HG02970 (cell line): Measurements from ENCODE around the gene AKAP7.

Experiments
- ATAC-seq: cut with Tn5 transposase; IDR thresholded peaks from one replicate; pipeline ENCODE4 v1.9.1; 2021; ENCODE audit warnings: mild to moderate bottlenecking, moderate library complexity, moderate number of reproducible peaks; ENCODE audit not compliant: unreplicated experiment, low FRiP score

The AKAP7 gene

GRCh38 chr6:131132360-131132759 is 2.9 kb upstream of the AKAP7 start:
- no peak for ATAC-seq

DNA sequence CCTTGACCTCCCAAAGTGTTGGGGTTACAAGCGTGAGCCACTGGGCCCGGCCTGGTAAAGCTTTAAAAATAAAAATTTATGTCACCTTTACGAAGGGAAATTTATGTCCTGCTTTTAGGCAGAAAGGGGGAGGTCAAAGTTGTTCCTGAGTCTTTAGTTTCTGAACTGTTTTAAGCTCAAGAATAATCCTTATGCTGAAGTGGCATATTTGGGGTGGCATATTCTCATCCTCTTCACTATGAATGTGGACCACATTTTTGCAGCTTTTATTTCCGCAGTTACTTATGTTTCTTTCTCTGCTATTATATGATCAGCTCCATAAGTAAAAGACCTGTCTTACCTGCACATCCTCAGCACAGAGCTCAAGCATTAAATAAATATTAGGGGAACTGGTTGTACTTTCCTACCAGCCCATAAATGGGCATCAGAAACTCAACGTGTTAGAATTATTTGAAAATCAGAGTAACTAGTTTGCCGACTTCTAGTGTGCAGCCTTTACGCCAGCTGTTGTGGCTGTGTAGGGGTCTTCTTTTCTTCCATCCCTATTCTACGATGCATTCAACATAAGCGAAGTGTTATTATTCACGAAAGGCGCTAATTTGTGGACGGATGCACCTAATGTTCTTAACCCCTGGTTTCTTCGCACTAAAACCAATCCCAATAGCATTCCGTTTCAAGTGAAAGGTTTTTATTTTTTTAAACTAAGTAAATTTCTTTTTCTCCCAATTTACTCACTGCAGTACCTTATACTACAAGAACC is 867 bp upstream of the AKAP7 start:
- ATAC-seq = no peak

DNA sequence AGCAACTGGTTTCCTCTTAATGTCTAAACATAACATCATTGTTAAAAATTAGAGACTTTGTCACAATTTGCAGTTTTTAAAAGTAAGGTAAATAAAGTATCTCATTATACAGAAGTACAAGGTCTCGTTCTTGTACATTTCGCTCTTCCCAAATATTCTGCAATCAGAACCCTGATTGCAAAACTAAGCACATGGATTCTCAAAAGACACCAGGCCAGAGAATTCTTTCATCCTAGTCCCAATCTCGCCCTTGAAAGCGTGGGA is 355 bp upstream of the AKAP7 start:
- ATAC-seq = no peak

DNA sequence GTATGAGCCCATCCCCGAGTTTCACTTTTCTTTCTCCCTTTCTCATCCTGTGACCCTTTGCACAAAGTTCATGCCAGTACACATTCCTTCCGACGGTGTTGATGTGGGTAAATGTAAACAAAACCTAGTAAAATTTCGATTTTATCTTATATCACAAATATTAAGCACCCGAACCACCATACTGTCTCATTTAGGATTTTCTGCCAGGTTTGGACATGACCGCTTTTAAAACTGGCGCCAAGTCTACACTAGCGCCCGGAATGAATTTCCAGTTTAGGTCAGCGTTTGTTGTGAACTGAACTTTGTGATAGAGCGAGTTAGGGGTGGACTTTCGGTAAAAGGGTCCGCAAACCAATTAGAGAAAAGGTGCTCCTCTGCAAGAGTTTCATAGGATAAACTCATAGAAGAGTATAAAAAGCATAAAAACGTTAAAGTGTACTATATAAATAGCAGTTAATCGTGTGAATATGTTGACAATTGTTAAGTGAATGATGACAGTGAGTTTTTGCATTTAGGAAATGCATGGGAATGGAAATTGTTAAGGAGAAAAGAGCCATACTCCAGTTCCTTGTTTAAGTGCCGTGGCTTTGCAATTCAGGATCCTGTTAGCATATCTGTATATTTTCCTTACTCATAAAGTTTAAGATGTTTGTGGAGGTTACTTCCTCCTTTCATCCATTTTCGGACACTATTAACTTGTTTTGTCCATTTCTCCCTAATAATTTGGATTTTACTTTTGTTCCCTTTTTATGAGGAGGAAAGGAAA is 937 bp downstream of the AKAP7 start:
- ATAC-seq = no peak

- ATAC-seq = no peak
Observed at GRCh38 chr6:131139599-131139998, 4.3 kb downstream of the AKAP7 start.

DNA sequence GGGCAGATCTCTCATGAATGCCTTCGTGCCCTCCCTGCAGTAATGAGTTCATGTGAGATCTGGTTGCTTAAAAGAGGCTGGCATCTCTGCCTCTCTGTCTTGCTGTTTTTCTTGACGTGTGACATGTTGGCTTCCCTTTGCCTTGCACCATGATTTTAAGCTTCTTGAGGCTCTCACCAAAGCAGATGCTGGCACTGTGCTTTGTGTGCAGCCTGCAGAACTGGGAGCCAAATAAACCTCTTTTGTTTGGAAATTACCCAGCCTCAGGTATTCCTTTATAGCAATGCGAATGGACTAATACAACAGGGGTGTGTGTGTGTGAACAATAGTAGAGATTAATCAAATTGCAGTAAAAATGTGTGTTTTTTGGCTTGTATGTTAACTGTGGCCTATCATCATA is 8.1 kb downstream of the AKAP7 start:
- ATAC-seq = no peak

GRCh38 chr6:131146865-131147264 is 11.6 kb downstream of the AKAP7 start:
- ATAC-seq = no peak

DNA sequence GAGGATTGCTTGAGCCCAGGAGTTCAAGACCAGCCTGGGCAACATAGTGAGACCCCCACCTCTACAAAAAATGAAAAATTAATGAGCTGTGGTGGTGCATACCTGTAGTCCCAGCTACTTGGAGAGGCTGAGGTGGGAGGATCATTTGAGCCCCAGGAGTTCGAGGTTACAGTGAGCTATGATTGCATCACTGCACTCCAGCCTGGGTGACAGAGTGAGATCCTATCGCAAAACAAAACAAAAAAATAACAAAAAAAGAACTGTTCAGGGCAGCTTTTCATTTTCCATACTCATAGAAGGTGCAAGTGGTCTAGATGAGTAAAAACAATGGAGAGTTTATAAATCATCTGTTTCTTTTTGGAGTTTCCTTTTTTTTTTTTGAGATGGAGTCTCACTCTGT is 21.1 kb downstream of the AKAP7 start:
- no peak for ATAC-seq

- ATAC-seq = no peak
Observed at GRCh38 chr6:131159578-131159977, 24.3 kb downstream of the AKAP7 start.

- no peak for ATAC-seq
Observed at GRCh38 chr6:131160254-131160758, 25.0 kb downstream of the AKAP7 start.

DNA sequence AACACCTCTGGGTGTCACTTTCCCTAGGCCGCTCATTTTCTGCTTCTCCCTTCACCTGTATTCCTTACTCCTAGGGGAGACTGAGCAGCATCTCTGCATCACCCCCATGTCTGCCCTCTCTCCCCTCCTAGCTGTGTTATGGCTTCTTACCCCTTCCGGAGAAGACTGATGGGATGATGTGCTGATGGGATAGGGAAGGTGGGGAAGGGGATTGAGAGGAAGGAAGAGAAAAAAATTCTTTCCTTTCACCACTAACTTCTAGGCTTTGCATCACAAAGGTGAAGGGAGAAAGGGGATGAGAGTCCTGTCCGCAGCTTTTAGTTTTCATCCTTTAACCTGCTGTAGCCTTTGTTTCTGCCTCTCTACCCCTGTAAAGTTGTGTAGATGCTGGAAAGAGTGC is 26.7 kb downstream of the AKAP7 start:
- ATAC-seq = no peak

DNA sequence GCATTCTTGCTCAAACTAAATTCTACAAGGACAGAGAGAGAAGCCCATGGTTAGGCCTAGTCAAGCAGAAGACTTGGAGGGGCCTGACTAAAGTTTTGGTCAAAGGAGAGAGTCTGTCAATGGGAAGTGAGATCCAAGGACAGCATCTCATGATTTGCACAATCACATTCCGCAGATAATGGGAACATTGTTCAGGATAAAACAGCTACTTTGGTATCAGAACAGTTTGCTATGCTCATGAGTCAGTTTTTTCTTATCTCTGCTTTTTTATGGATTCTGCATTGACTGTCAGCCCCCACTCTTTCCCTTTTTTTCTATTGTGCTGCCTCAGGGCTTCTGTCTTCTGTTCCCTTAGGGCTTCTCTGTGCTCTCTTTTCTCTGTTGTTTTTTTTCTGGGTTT is 28.6 kb downstream of the AKAP7 start:
- ATAC-seq = no peak

DNA sequence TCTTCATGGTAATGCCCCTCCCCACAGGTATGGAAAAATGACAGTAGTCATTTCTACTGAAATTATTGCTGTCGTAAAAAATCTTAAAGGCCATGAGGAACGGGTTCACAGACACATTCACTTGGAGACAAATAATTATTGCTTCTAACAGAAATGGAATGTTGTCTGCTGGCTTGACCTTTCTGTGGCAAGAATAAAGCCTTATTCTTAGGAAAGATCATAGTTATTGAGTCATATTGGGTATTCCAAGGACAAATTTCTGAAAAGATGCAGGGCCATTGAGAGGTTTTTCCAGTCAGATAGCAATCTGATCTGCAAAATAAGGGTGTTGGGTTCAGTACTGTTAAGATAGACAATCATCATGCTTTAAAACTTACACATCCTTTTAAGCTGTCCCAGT is 29.2 kb downstream of the AKAP7 start:
- no peak for ATAC-seq

DNA sequence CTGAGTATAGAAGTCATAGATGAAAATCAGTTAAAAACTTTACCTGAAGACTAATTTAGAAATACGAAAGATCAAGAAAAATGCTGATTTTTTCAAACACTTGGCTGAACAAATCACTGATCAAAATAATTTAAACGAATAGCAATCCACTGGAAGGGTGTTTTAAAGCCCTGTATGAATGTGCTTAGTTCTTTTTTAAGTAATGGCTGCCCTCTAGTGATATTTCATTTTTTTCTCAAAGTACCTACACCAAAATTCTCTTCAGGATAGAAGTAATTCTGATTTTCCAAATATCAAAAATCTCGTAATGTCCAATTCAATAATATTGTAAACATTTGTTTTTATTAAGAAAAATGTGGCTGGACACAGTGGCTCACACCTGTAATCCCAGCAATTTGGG is 32.5 kb downstream of the AKAP7 start:
- no peak for ATAC-seq

DNA sequence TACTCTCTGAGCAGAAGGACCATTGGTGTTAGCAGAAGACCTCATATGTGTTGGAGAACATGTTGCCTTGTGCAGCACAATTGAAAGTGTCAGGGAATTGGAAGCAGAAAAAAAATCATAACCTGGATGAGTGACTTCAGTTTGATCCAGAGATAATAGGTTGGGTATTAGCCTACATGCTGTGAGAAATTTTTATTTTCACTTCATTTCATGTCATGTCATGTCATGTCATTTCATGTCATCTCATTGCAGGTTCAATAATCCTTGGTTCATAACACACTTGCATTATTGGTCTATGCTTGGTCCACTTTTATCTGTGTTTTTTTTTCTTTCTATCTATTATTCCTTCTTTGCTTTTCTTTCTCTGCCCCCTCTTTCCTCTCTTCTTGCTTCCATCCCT is 34.3 kb downstream of the AKAP7 start:
- no peak for ATAC-seq

DNA sequence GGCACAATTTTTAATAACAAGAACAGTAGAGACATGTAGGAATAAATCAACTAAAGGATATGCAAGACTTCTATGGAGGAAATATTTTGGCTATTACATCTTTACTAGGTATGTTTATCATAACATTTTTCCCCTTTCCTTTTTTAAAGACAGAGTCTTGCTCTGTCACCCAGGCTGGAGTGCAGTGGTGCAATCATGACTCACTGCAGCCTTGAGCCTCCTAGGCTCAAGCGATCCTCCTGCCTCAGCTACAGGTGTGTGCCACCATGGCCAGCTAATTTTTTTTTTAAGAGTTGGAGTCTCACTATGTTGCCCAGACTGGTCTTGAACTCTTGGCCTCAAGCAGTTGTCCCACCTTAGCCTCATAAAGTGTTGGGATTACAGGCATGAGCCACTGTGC is 37.0 kb downstream of the AKAP7 start:
- no peak for ATAC-seq

- ATAC-seq = no peak
Observed at GRCh38 chr6:131173680-131174079, 38.4 kb downstream of the AKAP7 start.

DNA sequence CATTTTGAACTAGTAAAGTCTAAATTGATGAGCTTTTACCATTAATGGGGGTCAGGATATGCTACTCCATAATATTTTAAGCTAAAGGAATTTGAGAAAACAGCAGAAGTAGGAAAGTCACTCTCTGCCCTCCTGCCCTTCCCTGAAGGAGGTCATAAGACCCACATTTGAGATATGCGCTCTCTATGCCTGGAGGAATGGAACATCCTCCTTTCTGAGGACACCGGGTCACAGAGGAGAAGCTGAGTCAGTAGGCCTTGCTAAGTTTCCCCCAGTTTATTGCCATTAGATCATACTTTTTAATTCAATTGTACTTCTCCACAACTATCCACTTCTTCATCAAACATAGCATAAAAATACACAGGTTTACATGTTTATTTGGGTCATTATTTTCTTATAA is 40.3 kb downstream of the AKAP7 start:
- no peak for ATAC-seq

DNA sequence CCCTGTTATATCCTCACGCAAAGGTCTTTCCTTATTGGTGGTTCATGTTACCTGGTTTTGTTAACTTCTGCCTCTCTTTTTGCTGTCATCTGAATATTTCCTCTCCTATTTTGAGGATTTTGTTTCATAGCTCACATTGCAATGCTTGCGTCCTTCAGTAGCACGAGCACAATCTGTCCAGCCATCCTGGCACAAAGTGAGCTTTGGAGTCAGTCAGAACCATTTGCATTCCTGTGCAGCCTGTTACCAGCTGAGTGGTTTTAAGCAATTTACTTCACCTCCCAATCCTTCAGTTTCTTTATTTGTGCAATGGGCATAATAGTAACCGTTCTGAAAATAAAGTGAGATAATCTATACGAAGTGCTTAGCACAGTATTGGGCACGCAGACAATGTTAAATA is 42.7 kb downstream of the AKAP7 start:
- ATAC-seq = no peak

DNA sequence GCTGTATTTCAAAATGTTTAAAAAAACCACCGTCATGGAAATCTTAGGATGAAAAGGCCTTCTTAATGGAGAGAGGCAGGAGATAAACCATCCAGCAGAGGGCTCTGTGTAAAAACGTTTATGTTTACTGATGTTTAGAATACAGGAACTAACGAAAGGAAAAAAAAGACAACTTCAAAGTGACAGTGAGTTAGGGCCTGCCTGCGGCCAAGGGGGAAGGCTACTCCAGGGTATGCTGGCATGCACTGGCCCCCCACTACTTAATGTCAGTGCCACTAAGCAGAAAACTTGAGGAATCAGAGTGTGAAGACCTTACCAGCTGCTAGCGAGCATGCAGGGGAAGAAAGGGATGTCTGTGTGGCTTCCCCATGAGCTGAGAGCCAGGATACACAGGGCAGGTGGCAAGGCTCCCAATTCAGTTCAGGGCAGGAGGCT is 47.7 kb downstream of the AKAP7 start:
- no peak for ATAC-seq

DNA sequence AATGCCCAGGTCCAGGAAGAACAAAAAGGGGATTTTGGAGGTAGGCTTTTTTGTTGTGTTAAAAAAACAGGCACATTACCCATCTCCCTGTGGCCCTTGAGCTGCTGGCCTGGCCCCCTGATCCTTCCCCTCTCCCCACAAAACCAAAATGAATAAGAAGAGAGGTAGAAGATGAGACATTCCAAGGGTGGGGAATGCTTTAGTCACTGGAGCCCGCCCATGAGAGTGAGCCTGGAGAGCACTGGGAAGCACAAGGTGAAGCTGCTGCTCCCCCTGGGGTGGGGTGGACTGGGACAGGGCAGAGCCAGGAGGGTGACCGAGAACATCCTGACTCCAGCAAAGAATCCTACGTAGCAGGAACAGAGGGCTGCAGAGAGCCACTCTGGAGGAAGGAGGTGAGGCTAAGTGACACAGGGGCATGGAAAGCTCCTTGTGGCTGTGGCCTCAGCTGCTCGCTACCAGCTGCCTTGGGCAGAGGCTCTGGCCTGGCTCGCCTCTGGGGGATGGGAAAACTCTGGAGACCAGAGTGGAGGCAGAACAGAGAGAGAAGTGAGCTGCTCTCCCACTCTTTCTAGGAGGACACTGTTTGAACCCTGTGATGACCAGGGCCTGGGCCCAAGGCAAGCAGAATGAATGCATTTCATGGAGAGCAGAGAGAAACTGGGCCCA is 48.3 kb downstream of the AKAP7 start:
- ATAC-seq = no peak

- no peak for ATAC-seq
Observed at GRCh38 chr6:131191590-131191989, 56.3 kb downstream of the AKAP7 start.
